Activated CD4-positive, alpha-beta T cell treated with anti-CD3 and anti-CD28 coated beads, Interleukin-2, amount 10 ng/mL, durations not matched to agents 24 days and 14 days (primary cell): ENCODE measurements around the gene PIK3C2G. TPM values are rescaled to one million over a fixed set of nuclear protein-coding genes. Genes with fewer than 3 reads are reported as not detected.

ENCODE experiments used
- DNase-seq: peaks from one replicate; pipeline ENCODE4 v3.0.0; 2022
- H3K27ac Mint-ChIP-seq: one replicate; pipeline ENCODE4 v1.8.0; 2022; ENCODE audit warnings: mild to moderate bottlenecking, mixed read lengths
- H3K27me3 Mint-ChIP-seq: one replicate; pipeline ENCODE4 v1.8.0; 2022; ENCODE audit warnings: mixed read lengths
- H3K36me3 Mint-ChIP-seq: one replicate; pipeline ENCODE4 v1.8.0; 2022; ENCODE audit warnings: low read depth, mild to moderate bottlenecking, mixed read lengths
- H3K4me1 Mint-ChIP-seq: one replicate; pipeline ENCODE4 v1.8.0; 2021; ENCODE audit warnings: mixed read lengths
- H3K4me3 Mint-ChIP-seq: one replicate; pipeline ENCODE4 v1.8.0; 2022; ENCODE audit warnings: mild to moderate bottlenecking, moderate library complexity, mixed read lengths
- H3K9me3 Mint-ChIP-seq: one replicate; pipeline ENCODE4 v1.8.0; 2021; ENCODE audit warnings: mixed read lengths
- intact Hi-C: fragments of 100-400 bp; cut with micrococcal nuclease; formaldehyde crosslinking; loops from one replicate; pipeline ENCODE4 v1.15.1; 2023
- total RNA-seq: library from RNA; stranded (reverse); gene quantifications from 2 replicates; pipeline ENCODE4 v1.2.3, GENCODE V29; 2022

PIK3C2G gene
- total RNA-seq, 1 donor from 2014 or later = not detected

GRCh38 chr12:18259906-18260682 lies 1.2 kb upstream of the PIK3C2G start:
- H3K4me1 Mint-ChIP-seq = no peaks in the 10 kb centered on the region
- no peak for DNase-seq
- no peaks in the 10 kb centered on the region for H3K27me3 Mint-ChIP-seq
- intact Hi-C loops = no loop called here
- H3K4me3 Mint-ChIP-seq = no peak overlapping the region
- H3K36me3 Mint-ChIP-seq = no peaks in the 10 kb centered on the region
- H3K9me3 Mint-ChIP-seq = no peaks in the 10 kb centered on the region
- no peak overlapping the region for H3K27ac Mint-ChIP-seq

GRCh38 chr12:18261906-18262305 lies 588 bp downstream of the PIK3C2G start:
- H3K27me3 Mint-ChIP-seq = no peaks in the 10 kb centered on the region
- H3K27ac Mint-ChIP-seq = no peak overlapping the region
- H3K4me3 Mint-ChIP-seq = no peak overlapping the region
- no peaks in the 10 kb centered on the region for H3K36me3 Mint-ChIP-seq
- no peaks in the 10 kb centered on the region for H3K4me1 Mint-ChIP-seq
- intact Hi-C loops = no loop called here
- no peak for DNase-seq
- no peaks in the 10 kb centered on the region for H3K9me3 Mint-ChIP-seq

- Mint-ChIP-seq H3K27ac (no peak overlapping the region), H3K4me1 (no peaks in the 10 kb centered on the region), H3K27me3 (no peaks in the 10 kb centered on the region), H3K36me3 (no peaks in the 10 kb centered on the region), H3K4me3 (no peak overlapping the region), H3K9me3 (no peaks in the 10 kb centered on the region)
- intact Hi-C loops = no loop called here
- DNase-seq = no peak
Observed at GRCh38 chr12:18262514-18262913, 1.2 kb downstream of the PIK3C2G start.

GRCh38 chr12:18264581-18265075 lies 3.3 kb downstream of the PIK3C2G start:
- H3K27ac Mint-ChIP-seq = no peak overlapping the region
- no peak for DNase-seq
- H3K4me3 Mint-ChIP-seq = no peak overlapping the region
- H3K4me1 Mint-ChIP-seq = no peaks in the 10 kb centered on the region
- no peaks in the 10 kb centered on the region for H3K36me3 Mint-ChIP-seq
- H3K27me3 Mint-ChIP-seq = no peaks in the 10 kb centered on the region
- intact Hi-C loops = no loop called here
- no peaks in the 10 kb centered on the region for H3K9me3 Mint-ChIP-seq

GRCh38 chr12:18267427-18268099 lies 6.2 kb downstream of the PIK3C2G start:
- H3K9me3 Mint-ChIP-seq = no peaks in the 10 kb centered on the region
- DNase-seq = no peak
- H3K27me3 Mint-ChIP-seq = no peaks in the 10 kb centered on the region
- intact Hi-C loops = no loop called here
- H3K27ac Mint-ChIP-seq = no peak overlapping the region
- H3K4me3 Mint-ChIP-seq = no peak overlapping the region
- H3K36me3 Mint-ChIP-seq = no peaks in the 10 kb centered on the region
- no peaks in the 10 kb centered on the region for H3K4me1 Mint-ChIP-seq

GRCh38 chr12:18270958-18271460 lies 9.7 kb downstream of the PIK3C2G start:
- H3K27ac Mint-ChIP-seq = no peak overlapping the region
- no peaks in the 10 kb centered on the region for H3K9me3 Mint-ChIP-seq
- H3K27me3 Mint-ChIP-seq = no peaks in the 10 kb centered on the region
- intact Hi-C loops = no loop called here
- no peaks in the 10 kb centered on the region for H3K4me1 Mint-ChIP-seq
- DNase-seq = no peak
- H3K36me3 Mint-ChIP-seq = no peaks in the 10 kb centered on the region
- H3K4me3 Mint-ChIP-seq = no peak overlapping the region

- Mint-ChIP-seq H3K4me1 (no peaks in the 10 kb centered on the region), H3K36me3 (no peaks in the 10 kb centered on the region), H3K4me3 (no peak overlapping the region), H3K27ac (no peak overlapping the region), H3K27me3 (no peaks in the 10 kb centered on the region), H3K9me3 (peaks cover 7% of the 10 kb centered on the region)
- DNase-seq = no peak
- intact Hi-C loops = no loop called here
Observed at GRCh38 chr12:18275981-18276380, 14.7 kb downstream of the PIK3C2G start.

DNA sequence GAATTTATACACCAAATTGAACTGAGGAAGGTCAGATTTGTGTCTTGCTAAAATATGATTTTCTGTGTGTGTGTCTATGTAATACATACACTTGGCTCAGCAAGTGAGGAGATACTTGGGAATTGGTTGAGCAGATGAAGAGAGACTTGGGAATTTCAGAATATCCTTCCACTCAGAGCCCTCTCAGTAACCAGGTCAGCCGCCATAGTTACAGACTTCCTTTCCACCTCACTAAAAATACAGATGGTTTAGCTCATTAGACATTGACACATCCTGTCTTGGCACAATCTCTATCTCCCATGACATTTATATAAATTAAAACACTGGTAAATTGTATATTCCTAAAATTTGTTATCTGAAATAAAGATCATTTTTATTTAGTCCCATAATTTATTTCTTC lies 15.9 kb downstream of the PIK3C2G start:
- DNase-seq = no peak
- Mint-ChIP-seq H3K27ac (no peak overlapping the region), H3K9me3 (peaks cover 7% of the 10 kb centered on the region), H3K4me1 (no peaks in the 10 kb centered on the region), H3K27me3 (no peaks in the 10 kb centered on the region), H3K4me3 (no peak overlapping the region), H3K36me3 (no peaks in the 10 kb centered on the region)
- intact Hi-C loops = no loop called here

- Mint-ChIP-seq H3K4me3 (no peak overlapping the region), H3K27me3 (no peaks in the 10 kb centered on the region), H3K9me3 (peaks cover 7% of the 10 kb centered on the region), H3K36me3 (no peaks in the 10 kb centered on the region), H3K4me1 (no peaks in the 10 kb centered on the region), H3K27ac (no peak overlapping the region)
- DNase-seq = no peak
- intact Hi-C loops = no loop called here
Observed at GRCh38 chr12:18280728-18281127, 19.4 kb downstream of the PIK3C2G start.

- Mint-ChIP-seq H3K27me3 (no peaks in the 10 kb centered on the region), H3K4me3 (no peak overlapping the region), H3K9me3 (peaks cover 7% of the 10 kb centered on the region), H3K27ac (no peak overlapping the region), H3K4me1 (no peaks in the 10 kb centered on the region), H3K36me3 (no peaks in the 10 kb centered on the region)
- DNase-seq = no peak
- intact Hi-C loops = no loop called here
Observed at GRCh38 chr12:18281941-18282340, 20.6 kb downstream of the PIK3C2G start.

DNA sequence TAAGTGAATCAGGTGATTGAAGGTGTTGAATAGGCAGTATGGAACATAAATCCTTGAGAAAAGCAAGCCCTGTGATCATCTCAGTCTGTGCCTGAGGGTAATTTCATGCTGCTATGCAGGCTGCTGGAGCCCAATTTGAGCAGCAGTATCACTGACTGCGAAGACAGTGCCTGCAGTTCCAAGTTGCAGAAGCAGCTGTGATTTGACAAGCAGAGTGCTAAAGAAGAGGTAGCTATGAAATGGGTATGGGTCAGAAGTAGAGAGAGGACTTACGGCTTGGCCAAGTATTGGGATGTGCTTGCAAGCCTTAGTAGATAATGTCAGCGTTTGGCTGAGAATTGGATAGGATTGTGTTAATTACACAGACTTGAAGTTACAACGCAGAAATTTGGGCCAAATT lies 22.5 kb downstream of the PIK3C2G start:
- Mint-ChIP-seq H3K27ac (no peak overlapping the region), H3K27me3 (no peaks in the 10 kb centered on the region), H3K36me3 (no peaks in the 10 kb centered on the region), H3K9me3 (peaks cover 7% of the 10 kb centered on the region), H3K4me3 (no peak overlapping the region), H3K4me1 (no peaks in the 10 kb centered on the region)
- DNase-seq = no peak
- intact Hi-C loops = no loop called here

DNA sequence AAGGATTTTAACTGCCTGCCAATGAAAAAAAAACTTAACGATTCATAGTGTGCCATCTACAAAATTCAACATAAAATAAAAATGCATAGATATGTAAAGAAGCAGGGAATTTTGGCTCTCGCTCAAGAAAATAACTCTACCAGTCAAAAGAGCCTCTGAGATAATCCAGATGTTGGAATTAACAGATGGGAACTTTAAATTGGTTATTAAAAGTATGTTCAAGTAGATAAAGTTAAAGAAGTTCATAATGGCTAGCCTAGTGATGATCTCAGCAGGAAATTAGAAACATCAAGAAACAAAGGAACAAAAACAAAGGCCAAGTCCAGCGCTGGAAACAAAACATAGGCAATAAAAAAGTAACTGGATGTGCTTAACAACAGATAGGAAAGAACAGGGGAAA lies 23.1 kb downstream of the PIK3C2G start:
- DNase-seq = no peak
- H3K27ac Mint-ChIP-seq = no peak overlapping the region
- H3K9me3 Mint-ChIP-seq = peaks cover 7% of the 10 kb centered on the region
- no peaks in the 10 kb centered on the region for H3K4me1 Mint-ChIP-seq
- no peak overlapping the region for H3K4me3 Mint-ChIP-seq
- H3K36me3 Mint-ChIP-seq = no peaks in the 10 kb centered on the region
- intact Hi-C loops = no loop called here
- no peaks in the 10 kb centered on the region for H3K27me3 Mint-ChIP-seq

DNA sequence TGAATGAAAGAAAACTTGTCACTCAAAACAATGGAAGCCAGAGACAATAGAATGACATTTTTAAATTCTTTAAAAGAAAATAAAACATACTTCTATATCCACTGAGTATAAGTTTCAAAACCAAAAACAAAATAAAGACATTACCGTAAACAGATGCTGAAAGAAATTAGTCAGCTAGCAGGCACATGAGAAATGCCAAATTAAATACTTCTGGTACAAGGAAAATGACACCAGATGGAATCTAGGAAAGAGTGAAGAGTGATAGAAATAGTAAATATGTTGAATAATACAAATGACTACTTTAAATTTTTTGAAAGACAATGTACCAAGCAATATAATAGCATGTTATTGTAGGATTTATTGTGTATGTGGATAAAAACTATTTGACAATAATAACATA lies 23.8 kb downstream of the PIK3C2G start:
- Mint-ChIP-seq H3K9me3 (peaks cover 7% of the 10 kb centered on the region), H3K27me3 (no peaks in the 10 kb centered on the region), H3K27ac (no peak overlapping the region), H3K4me1 (no peaks in the 10 kb centered on the region), H3K36me3 (no peaks in the 10 kb centered on the region), H3K4me3 (no peak overlapping the region)
- intact Hi-C loops = no loop called here
- DNase-seq = no peak

DNA sequence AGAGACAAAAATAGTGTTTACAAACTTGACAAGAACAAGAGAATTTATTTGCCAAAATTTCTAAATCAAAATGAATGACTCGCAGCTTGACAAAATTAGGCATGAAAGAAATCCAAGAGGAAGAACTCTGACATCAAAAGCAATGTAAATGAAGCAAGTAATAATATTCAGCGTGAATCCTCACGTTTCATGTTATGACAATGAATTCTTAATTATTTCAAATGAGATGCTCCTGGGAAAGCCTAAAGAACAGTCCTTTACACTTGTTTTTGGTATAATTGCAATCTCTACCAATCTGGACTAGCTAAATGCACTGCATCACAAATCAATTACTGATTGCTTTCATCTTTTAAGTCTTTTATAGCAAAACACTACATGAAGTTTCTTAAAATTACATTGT lies 29.1 kb downstream of the PIK3C2G start:
- Mint-ChIP-seq H3K27me3 (no peaks in the 10 kb centered on the region), H3K36me3 (no peaks in the 10 kb centered on the region), H3K27ac (no peak overlapping the region), H3K4me3 (no peak overlapping the region), H3K4me1 (no peaks in the 10 kb centered on the region), H3K9me3 (no peaks in the 10 kb centered on the region)
- intact Hi-C loops = no loop called here
- DNase-seq = no peak
